GM21528 (cell line): ENCODE measurements around the gene TECPR2.
"Not testable (repeated sequence)": the region's sequence is repeated elsewhere in the genome, so short reads cannot be mapped to it uniquely, and the experiment has no call there.

Experiments used
- ATAC-seq: cut with Tn5 transposase; IDR thresholded peaks from one replicate; pipeline ENCODE4 v1.9.1; 2021; ENCODE audit warnings: mild to moderate bottlenecking, moderate library complexity; ENCODE audit not compliant: unreplicated experiment, low FRiP score

Gene TECPR2

DNA sequence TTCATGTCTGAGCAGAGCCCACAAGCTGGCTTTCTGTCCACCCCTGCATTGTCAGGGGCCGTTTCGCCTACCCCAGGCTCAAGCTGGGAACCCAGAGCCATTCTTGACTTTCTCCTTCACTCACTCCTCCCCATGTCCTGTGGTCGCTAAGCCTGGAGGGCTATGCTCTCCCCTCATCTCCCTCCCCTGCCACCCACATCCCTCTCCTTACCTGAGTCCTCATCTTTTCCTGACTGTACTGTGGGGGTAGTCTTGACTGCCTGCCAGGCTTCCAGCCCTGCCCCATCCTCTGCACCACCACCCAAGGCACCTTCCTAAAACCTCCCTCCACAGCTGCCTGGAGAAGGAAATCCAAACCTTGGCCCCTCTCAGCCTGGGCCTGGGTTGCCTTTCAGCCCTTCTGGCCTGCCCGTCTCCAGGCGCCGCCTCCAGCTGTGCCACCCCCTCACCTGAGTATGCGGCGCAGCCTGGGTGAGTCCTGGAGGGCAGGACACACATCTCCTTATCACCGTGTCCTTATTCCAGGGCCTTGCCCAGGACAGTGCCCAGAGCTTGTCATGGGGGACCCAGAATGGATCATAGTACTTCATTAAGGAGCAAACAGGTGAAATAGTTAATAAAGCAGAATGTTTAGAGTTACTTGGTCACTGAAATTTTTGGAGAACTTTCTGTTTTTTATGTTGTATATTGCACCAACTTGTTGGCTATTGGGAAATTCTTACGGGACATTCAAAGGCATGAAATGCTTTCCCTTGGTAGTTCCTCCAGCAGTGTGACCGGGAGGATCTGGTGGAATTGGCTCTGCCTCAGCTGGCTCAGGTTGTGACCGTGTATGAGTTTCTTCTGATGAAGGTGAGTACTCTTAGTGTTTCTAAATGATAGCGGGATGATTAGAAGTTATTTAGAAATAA, 28.7 kb upstream of the TECPR2 start:
- ATAC-seq, result no peak

DNA sequence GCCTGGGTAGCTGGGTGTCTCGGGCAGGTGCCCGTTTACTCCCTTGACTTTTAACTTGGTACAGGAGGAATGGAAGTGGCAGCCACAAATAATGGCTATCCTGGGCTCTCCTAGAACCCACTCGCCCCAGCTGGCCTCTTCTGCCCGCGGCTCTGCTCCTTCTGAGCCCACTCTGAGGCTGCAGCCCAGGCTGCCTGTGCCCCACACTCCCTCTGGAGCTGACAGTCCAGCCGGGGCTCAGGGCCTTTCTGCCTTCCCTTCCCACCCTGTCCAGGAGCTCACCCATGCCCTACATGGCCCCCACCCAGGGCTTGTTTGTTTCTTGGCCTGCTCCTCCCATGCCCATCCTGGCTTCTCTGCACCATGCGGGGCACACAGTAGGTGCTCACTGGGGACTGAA, 27.6 kb upstream of the TECPR2 start:
- no peak for ATAC-seq

DNA sequence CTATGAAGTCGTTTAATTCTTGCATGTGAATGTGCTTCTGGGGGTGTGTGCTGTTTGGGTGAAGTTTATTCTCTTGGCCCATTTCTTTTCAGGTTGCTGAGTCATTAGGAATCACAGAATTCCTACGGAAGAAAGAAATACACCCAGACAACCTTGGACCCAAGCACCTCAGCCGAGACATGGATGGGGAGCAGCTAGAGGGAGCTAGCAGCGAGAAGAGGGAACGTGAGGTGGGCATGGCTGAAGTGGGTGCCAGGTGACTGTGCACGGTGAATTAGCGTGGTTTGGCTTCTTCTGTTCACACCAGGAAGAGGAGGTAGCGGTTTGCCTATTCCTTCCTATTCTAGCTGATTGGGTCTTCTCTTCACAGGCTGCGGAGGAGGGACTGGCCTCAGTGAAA, 24.0 kb upstream of the TECPR2 start:
- ATAC-seq, result no peak

DNA sequence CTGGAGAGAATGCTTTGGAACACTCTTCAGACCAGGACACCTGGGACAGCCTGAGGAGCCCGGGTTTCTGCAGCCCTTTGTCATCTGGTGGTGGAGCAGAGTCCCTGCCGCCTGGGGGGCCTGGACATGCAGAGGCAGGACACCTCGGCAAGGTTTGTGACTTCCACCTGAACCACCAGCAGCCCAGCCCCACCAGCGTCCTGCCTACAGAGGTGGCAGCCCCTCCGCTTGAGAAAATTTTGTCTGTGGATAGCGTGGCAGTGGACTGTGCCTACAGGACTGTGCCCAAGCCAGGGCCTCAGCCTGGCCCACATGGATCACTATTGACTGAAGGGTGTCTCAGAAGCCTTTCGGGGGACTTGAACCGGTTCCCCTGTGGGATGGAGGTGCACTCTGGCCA, 21.2 kb upstream of the TECPR2 start:
- no peak for ATAC-seq

DNA sequence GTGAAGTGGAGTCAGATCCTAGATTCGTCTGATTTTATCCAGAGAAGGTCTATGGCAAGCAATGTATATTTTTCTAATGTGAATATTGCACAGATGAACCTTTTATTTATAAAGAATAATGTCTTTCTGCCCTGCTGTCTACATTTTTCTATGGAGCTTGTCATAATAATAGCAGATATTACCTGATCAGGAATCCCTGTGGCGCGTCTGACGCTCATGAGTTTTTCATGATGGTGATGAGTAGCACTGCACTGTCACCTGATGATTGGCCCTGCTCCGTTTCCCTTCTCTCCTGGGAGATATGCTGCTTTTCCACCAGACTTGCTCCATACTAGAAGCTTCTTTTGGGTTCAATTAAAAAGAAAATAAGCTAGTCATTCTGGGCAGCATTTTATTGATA, 20.5 kb upstream of the TECPR2 start:
- ATAC-seq, result no peak

DNA sequence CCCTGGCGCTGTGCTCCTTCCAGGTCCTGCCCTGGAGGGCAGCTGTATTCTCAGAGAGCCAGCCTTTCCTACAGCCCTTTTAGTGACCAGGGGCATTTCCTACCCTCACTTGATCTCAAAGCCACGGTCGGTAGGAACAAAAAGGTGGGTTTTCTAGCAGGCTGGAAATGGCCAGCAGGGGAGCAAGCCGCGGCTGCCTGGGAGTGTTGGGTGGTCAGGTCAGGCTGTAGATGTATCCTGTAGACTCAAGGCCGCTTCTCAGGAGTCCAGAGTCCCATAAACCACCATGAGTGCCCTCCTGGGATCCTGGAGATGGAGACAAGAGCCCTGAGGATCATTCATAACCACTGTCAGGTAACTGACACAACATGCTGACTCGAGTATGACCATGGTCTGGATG, 18.7 kb upstream of the TECPR2 start:
- no peak for ATAC-seq

DNA sequence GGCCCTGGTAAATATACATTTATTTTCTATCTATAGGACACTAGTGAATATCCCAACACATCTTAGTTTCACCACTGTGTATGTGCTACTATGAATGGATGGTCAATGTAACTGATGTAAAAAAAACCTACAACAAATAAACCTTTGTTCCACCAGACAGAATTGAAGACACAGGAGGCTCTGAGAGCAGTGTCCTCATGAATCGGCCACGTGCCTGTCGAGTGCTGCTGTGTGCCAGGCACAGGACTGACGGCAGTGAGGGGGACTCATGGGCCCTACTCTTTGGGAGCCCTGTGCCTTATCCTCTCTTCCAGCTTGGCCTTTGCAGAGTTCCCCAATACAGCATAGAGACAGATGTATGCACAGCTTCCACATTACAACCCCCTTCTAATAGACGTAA, 18.3 kb upstream of the TECPR2 start:
- ATAC-seq, result no peak

DNA sequence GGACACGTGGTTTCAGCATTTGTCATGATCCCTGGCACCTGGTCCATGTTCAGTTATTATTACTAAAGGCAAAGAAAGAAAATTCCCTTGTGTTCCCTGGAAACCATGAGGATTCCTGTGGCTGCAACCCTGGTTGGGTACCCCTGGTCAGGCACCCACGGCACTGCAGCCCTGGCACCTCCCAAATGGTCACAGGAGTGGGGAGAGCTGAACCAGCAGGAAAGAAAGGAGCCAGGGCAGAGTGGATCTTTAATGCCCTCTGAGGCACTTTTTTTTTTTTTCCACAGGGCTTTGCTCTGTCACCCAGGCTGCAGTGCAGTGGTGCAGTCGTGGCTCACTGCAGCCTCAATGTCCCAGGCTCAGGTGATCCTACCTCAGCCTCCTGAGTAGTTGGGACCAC, 17.5 kb upstream of the TECPR2 start:
- ATAC-seq, result no peak

DNA sequence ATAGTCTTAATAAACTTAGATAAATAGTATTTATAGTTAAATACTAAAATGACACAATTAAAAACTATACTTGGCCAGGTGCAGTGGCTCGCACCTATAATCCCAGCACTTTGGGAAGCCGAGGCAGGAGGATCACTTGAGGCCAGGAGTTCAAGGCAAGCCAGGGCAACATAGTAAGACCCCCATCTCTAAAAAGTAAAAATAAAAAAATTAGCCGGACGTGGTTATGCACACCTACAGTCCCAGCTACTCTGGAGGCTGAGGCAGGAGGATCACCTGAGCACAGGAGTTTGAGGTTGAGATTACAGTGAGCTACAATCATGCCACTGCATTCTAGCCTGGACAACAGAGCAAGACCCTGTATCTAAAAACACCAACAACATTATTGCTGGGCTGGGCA, 16.1 kb upstream of the TECPR2 start:
- no peak for ATAC-seq

DNA sequence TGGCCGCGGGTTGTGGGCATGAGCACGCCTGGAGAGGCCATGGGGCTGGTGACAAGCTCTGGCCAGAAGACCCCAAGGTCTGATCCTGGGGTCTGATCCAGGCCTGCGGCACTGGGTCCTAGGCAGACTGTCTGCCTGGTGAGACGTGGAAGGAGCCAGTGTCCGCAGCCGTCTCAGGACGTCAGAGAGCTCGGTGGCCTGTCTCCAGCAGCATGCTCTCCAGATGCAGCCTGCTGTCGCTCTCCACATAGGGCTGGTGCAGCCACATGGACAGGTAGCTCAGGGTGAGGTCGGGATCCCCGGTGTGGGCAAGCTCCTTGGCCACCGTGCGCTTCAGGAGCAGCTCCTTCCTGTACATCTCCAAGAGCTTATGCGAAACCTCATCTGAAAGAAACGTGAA, 14.4 kb upstream of the TECPR2 start:
- no peak for ATAC-seq

DNA sequence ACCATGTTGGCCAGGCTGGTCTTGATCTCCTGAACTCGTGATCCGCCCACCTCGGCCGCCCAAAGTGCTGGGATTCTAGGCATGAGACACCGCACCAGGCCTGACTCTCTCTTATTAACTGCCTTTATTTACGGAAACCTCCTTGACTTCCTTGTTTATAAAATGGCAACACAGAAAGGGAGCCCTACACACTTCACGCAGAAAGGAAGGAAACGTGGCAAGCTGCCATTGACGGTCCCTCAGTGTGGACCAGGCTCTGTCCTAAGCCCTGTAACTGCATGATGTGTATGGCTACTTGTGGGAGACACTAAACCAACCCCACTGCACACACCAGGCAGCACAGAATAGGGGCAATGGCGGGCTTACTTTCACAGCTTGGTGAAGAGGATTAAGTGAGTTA, 11.7 kb upstream of the TECPR2 start:
- no peak for ATAC-seq

DNA sequence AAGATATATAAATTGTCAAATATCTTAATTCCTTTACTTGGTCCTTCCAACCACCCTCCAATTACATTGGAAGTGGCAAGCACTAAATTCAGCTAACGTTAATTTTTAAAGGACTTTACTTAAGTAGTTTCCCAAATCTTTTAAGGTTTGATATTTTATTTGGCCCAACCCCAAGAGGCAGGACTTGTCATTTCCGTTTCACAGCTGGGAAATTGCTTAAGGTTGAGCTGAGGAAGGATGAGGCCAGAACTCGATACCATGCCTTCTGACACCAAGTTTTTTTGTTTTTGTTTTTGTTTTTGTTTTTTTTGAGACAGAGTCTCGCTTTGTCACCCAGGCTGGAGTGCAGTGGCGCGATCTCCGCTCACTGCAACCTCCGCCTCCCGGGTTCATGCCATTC, 11.1 kb upstream of the TECPR2 start:
- not testable (repeated sequence) for ATAC-seq

DNA sequence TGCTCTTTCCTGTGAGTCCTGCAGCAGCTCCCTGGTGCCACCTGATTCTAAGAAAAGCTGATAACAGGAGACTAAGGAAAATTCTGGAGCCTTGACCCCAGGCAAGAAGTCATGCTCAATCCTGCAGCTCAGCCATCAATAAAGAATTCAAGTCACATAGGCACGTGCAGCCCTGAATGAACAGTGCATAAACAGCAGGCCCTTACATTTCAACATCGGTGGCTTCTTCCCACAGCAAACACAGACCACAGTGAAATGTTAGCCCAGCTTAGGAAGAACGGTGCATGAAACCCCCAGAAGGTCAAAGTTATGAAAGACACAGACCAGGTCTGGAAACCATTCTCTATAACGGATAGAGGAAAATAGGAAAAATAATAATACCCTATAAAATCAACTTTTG, 10.5 kb upstream of the TECPR2 start:
- no peak for ATAC-seq

DNA sequence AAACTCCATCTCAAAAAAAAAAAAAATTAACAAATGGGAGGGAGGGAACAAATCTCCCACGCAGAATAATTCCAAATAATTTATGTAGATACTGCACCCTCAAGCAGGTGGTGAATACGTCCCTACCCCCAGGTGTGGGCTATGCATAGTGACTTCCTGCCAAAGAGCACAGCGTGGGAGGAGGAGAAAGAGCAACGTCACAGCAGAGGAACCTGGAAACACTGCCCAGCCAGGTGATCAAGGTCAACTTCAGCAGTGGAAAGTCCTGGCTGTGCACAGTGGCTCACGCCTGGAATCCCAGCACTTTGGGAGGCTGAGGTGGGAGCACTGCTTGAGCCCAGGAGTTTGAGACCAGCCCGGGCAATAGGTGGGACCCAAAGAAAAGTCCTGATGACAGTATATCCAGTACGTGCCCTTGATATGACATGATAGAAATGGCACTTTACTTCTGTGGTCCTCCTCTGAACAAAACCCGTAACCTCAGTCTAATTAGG, 9.6 kb upstream of the TECPR2 start:
- no peak for ATAC-seq

DNA sequence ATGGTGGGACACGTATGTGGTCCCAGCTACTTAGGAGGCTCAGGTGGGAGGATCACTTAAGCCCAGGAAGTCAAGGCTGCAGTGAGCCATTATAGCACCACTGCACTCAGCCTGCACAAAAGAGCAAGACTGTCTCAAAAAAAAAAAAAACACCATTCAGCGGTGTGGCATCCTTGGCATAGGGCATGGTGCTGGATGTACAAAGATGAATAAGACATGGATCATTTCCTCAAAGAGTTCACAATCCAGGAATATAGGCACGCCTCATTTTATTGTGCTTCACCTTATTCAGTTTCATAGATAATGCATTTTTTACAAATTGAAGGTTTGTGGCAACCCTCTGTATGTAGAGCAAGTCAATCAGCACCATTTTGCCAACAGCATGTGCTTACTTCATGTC, 6.5 kb upstream of the TECPR2 start:
- no peak for ATAC-seq

DNA sequence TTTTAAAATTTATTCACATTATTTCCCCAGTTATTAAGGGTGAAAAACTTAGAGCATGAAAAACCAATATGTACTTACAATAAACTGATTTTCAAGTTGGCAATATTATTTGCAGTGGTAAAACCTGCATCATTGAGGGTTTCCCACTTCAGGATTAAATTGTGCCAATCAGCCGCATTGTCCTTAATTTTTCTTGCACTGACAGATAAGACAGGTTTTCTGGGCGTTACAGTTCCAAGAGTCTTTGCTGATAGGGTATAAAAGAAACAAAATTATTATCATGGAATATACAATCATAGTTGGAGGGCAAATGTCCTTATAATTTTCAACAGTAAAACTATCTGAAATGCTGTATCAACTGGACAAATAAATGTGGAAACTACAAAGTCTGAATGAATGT, 3.4 kb upstream of the TECPR2 start:
- no peak for ATAC-seq

DNA sequence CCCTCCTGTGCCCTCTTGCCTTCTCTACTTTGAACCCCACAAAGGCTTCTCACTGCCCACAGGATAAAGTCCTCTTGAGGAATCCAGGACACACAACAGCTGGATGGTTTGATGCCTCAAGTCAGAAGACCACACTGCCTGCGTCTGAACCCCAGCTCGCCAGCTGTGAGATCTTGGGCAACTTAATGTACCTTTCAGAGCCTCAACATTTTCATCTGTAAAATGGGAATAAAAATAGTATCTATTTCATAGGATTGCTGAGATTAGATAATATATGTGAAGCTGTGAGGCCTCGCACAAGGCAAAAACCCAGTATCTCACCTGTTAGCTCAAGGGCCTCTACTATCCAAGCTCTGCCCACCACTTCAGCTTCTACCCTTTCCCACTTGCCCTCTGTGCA, 2.4 kb upstream of the TECPR2 start:
- no peak for ATAC-seq

DNA sequence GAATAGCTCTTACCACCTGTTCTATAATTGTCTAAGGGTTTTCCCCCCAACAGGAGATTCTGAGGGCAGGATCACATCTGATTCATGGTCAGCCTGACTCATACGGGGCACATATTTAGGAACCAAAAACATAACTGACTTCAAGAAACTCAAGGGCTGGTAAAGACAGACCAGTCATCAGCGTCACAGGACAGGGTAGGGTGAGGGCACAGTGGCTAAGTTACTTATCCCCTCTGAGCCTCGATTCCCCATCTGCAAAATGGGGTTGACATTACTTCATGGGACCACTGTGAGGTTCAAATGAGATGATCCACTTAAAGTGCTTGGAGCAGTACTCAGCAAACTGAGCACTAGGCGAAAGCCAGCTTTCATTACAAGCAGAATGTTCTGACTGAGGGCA, 657 bp upstream of the TECPR2 start:
- peak; percentile 37 for ATAC-seq

DNA sequence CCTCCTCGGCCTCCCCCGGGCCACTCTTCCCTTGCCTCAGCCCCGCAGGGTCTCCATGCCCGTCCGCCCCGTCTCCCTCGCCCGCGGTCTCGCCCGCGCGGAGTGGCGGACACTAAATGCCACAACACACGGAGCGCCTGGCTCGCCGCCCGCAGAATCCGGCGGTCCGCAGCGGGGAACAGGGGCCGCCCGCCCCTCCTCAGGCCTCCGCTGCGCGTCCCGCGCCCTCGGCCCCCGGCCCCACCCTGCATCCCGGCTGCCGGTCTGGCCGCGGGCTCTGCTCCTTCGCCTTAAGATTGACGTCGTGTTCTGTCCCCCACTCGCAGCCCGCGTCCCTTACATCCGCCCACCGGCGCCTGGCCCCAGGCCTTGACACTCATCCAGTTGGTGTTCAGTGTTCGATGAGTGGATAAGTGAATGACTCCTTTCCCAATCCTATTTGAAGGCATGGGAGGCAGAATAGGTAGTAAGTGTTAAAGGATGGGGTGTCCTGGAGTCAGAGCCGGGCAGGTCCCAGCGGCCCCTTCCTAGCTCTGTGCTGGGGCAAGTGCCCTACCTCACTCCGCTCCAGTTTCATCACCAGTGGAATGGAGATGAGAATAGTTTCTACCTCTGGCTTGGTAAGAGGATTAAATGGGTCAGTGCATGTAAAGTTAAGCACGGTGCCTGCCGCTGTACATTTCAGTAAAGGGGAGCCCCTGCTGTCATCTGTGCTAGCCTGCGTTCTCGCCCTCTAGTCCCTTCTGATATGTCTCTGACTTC, 622 bp downstream of the TECPR2 start:
- peak; percentile 36 for ATAC-seq

DNA sequence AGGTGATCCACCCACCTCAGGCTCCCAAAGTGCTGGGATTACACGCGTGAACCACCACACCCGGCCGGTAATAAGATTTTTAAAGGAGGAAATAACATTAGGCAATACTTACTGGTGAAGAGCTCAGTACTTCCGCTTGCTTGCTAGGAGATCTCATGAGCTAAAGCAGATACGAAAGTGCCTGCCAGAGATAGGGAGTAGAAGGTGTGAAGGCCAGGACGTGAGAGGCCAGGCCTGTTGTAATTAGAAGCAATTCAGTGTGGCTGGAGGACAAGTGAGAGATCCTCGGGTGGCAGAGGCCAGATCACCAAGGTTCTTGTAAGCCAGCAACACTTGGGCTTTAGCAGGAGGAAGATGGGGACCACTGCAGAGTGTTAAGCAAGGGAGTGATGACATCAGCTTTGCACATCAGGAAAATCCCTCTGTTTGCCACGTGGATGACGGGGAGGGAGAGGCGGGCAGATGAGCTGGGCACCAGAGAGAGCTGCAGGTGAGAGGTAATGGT, 7.6 kb downstream of the TECPR2 start:
- ATAC-seq, result no peak

DNA sequence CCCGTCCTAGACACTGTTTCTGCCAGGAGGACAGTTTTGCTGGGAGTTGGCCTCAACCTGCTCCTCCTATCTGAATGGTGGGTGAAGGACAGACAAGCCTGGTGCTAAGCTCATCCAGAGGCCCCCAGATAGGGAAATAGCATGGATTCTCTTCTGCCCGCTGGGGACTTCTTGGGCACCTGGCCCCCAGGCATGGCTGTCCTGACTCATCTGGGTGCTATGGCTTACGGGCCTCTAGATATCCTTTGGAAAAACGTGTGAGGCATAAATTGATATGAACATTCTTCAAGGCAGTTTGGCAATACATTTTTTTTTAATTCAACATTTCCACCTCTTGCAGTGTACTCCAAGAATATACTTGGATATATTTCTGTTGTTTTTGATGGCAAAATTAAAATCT, 8.6 kb downstream of the TECPR2 start:
- no peak for ATAC-seq

DNA sequence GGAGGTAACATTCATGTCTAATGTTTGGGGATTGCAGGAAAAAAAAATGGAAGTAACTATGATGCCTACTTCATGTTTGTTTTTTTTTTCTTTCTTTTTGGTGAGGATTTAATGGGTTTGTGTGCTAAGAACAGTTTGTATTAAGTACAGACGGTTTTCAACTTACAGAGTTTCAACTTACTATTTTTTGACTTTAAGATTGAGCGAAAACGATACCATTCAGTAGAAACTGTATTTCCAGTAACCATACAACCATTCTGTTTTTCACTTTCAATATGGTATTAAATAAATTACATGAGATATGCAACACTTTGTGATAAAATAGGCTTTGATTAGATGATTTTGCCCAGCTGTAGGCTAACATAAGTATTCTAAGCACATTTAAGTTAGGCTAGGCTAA, 10.4 kb downstream of the TECPR2 start:
- ATAC-seq, result no peak
